Mucosa of stomach (tissue), 1 donor: ENCODE measurements around the gene CALCR.

Source experiments
- H3K27me3 ChIP-seq: one replicate; pipeline ENCODE4 v1.7.0; 2013; ENCODE audit warnings: mild to moderate bottlenecking, low read length; ENCODE audit not compliant: control insufficient read depth, insufficient read depth
- H3K36me3 ChIP-seq: one replicate; pipeline ENCODE4 v1.7.0; 2013; ENCODE audit warnings: low read length; ENCODE audit not compliant: control insufficient read depth, insufficient read depth
- H3K4me1 ChIP-seq: one replicate; pipeline ENCODE4 v1.7.0; 2013; ENCODE audit warnings: mild to moderate bottlenecking, low read length; ENCODE audit not compliant: control insufficient read depth, insufficient read depth
- H3K4me3 ChIP-seq: one replicate; pipeline ENCODE4 v1.7.0; 2013; ENCODE audit warnings: low read length
- H3K9ac ChIP-seq: one replicate; pipeline ENCODE4 v1.7.0; 2013; ENCODE audit warnings: mild to moderate bottlenecking, low read length, moderate library complexity
- H3K9me3 ChIP-seq: one replicate; pipeline ENCODE4 v1.7.0; 2013; ENCODE audit warnings: mild to moderate bottlenecking, low read length, moderate library complexity; ENCODE audit not compliant: control insufficient read depth
- donor health status: Pancreatic carcinoma.

The CALCR gene

GRCh38 chr7:93579431-93579830, 4.9 kb upstream of the CALCR start:
- H3K4me3 ChIP-seq: no peak overlapping the region
- H3K9ac ChIP-seq: no peak overlapping the region
- no peaks in the 10 kb centered on the region for H3K9me3 ChIP-seq
- H3K4me1 ChIP-seq: no peaks in the 10 kb centered on the region
- no peaks in the 10 kb centered on the region for H3K36me3 ChIP-seq
- H3K27me3 ChIP-seq: peaks cover 25% of the 10 kb centered on the region

- no peaks in the 10 kb centered on the region for H3K4me1 ChIP-seq
- no peaks in the 10 kb centered on the region for H3K36me3 ChIP-seq
- H3K27me3 ChIP-seq: peaks cover 31% of the 10 kb centered on the region
- no peaks in the 10 kb centered on the region for H3K9me3 ChIP-seq
- H3K4me3 ChIP-seq: no peak overlapping the region
- H3K9ac ChIP-seq: no peak overlapping the region
Observed at GRCh38 chr7:93578762-93579161, 4.2 kb upstream of the CALCR start.

GRCh38 chr7:93575555-93576399, 1.3 kb upstream of the CALCR start:
- H3K27me3 ChIP-seq: peaks cover 31% of the 10 kb centered on the region
- H3K9me3 ChIP-seq: no peaks in the 10 kb centered on the region
- H3K36me3 ChIP-seq: no peaks in the 10 kb centered on the region
- no peak overlapping the region for H3K4me3 ChIP-seq
- no peaks in the 10 kb centered on the region for H3K4me1 ChIP-seq
- H3K9ac ChIP-seq: no peak overlapping the region

GRCh38 chr7:93574269-93574645, 267 bp downstream of the CALCR start:
- Histone ChIP-seq H3K36me3 (no peaks in the 10 kb centered on the region), H3K4me1 (no peaks in the 10 kb centered on the region), H3K27me3 (peaks cover 31% of the 10 kb centered on the region), H3K9me3 (no peaks in the 10 kb centered on the region), H3K4me3 (no peak overlapping the region), H3K9ac (no peak overlapping the region)

GRCh38 chr7:93569189-93569588, 5.3 kb downstream of the CALCR start:
- Histone ChIP-seq H3K4me1 (no peaks in the 10 kb centered on the region), H3K27me3 (peaks cover 4% of the 10 kb centered on the region), H3K9ac (no peak overlapping the region), H3K4me3 (no peak overlapping the region), H3K36me3 (no peaks in the 10 kb centered on the region), H3K9me3 (no peaks in the 10 kb centered on the region)

GRCh38 chr7:93566876-93567275, 7.6 kb downstream of the CALCR start:
- Histone ChIP-seq H3K4me1 (no peaks in the 10 kb centered on the region), H3K9ac (no peak overlapping the region), H3K27me3 (no peaks in the 10 kb centered on the region), H3K4me3 (no peak overlapping the region), H3K36me3 (no peaks in the 10 kb centered on the region), H3K9me3 (no peaks in the 10 kb centered on the region)

GRCh38 chr7:93563584-93563983, 10.9 kb downstream of the CALCR start:
- Histone ChIP-seq H3K9me3 (no peaks in the 10 kb centered on the region), H3K4me1 (no peaks in the 10 kb centered on the region), H3K9ac (no peak overlapping the region), H3K4me3 (no peak overlapping the region), H3K36me3 (no peaks in the 10 kb centered on the region), H3K27me3 (no peaks in the 10 kb centered on the region)

GRCh38 chr7:93562936-93563335, 11.6 kb downstream of the CALCR start:
- Histone ChIP-seq H3K4me1 (no peaks in the 10 kb centered on the region), H3K27me3 (no peaks in the 10 kb centered on the region), H3K36me3 (no peaks in the 10 kb centered on the region), H3K9ac (no peak overlapping the region), H3K4me3 (no peak overlapping the region), H3K9me3 (no peaks in the 10 kb centered on the region)

GRCh38 chr7:93562106-93562505, 12.4 kb downstream of the CALCR start:
- Histone ChIP-seq H3K9me3 (no peaks in the 10 kb centered on the region), H3K4me3 (no peak overlapping the region), H3K4me1 (no peaks in the 10 kb centered on the region), H3K36me3 (no peaks in the 10 kb centered on the region), H3K9ac (no peak overlapping the region), H3K27me3 (no peaks in the 10 kb centered on the region)

GRCh38 chr7:93559639-93560491, 14.7 kb downstream of the CALCR start:
- H3K9ac ChIP-seq: no peak overlapping the region
- H3K9me3 ChIP-seq: no peaks in the 10 kb centered on the region
- no peaks in the 10 kb centered on the region for H3K4me1 ChIP-seq
- H3K4me3 ChIP-seq: no peak overlapping the region
- no peaks in the 10 kb centered on the region for H3K36me3 ChIP-seq
- H3K27me3 ChIP-seq: no peaks in the 10 kb centered on the region

GRCh38 chr7:93558705-93559614, 15.6 kb downstream of the CALCR start:
- Histone ChIP-seq H3K36me3 (no peaks in the 10 kb centered on the region), H3K9ac (no peak overlapping the region), H3K9me3 (no peaks in the 10 kb centered on the region), H3K4me3 (no peak overlapping the region), H3K27me3 (no peaks in the 10 kb centered on the region), H3K4me1 (no peaks in the 10 kb centered on the region)
